B cell (primary cell): ENCODE data around the gene LCT. TPM values are rescaled to one million over a fixed set of nuclear protein-coding genes. Genes with fewer than 3 reads are reported as not detected.
A peak's percentile ranks its signal among the peaks of the same experiment; 100 is the strongest.

Source experiments
- ATAC-seq: fragments of 200-7000 bp; cut with Tn5 transposase; one replicate; pipeline ENCODE4 v1.10.0; 2021; ENCODE audit warnings: low read depth, mild to moderate bottlenecking, moderate number of reproducible peaks, moderate library complexity
- CTCF ChIA-PET: fragments of 350-600 bp; sonication (Branson Sonifier 250); formaldehyde crosslinking; loops from one replicate; lab custom pipeline; 2021; ENCODE audit warnings: antibody characterized with exemption, inconsistent platforms; lab: Charles Lee
- POLR2A ChIA-PET: fragments of 350-600 bp; sonication (Branson Sonifier 250); formaldehyde crosslinking; loops from one replicate; lab custom pipeline; 2021; ENCODE audit warnings: antibody characterized with exemption; lab: Charles Lee
- DNase-seq: peaks from one replicate; pipeline ENCODE4 v3.0.0; 2013
- H2AFZ ChIP-seq: 2 replicates; pipeline ENCODE4 v1.6.1; 2012; ENCODE audit warnings: mild to moderate bottlenecking, low read depth, low read length; ENCODE audit not compliant: insufficient read depth, poor library complexity, severe bottlenecking
- H3K27ac ChIP-seq, 2 donors: 1 replicate in 1 of 2; 2 replicates in 1 of 2; pipeline ENCODE4 v1.5.1; 2012 to 2013; ENCODE audit warnings: low read length in 2 of 2, mild to moderate bottlenecking in 2 of 2, moderate library complexity in 1 of 2
- H3K27me3 ChIP-seq, 4 experiments: fragments of 200-600 bp in 1 of 4; sonication (generic) in 1 of 4; replicated peaks in 1 of 4; 1 replicate in 2 of 4; 2 replicates in 2 of 4; pipeline versions ENCODE4 v1.6.1 to v1.7.0; 2013 to 2016; ENCODE audit warnings: low read length in 3 of 4, mild to moderate bottlenecking in 2 of 4, mixed read lengths in 1 of 4, moderate library complexity in 1 of 4; ENCODE audit not compliant: insufficient read depth in 4 of 4, control insufficient read depth in 3 of 4; ENCODE audit errors: control extremely low read depth in 1 of 4
- H3K36me3 ChIP-seq, 2 experiments: replicated peaks in 1 of 2; 1 replicate in 1 of 2; 2 replicates in 1 of 2; pipeline versions ENCODE4 v1.6.1 to v1.7.1; 2013; ENCODE audit warnings: low read length in 1 of 2; ENCODE audit not compliant: insufficient read depth in 2 of 2, control insufficient read depth in 1 of 2; ENCODE audit errors: control extremely low read depth in 1 of 2, extremely low read depth in 1 of 2
- H3K4me1 ChIP-seq, 2 donors: fragments of 200-600 bp in 1 of 2; sonication (generic) in 1 of 2; 1 replicate in 1 of 2; 2 replicates in 1 of 2; pipeline versions ENCODE4 v1.5.1 to v1.6.1; 2013 to 2017; ENCODE audit warnings: low read length in 2 of 2; ENCODE audit not compliant: control insufficient read depth in 2 of 2, insufficient read depth in 2 of 2
- H3K4me2 ChIP-seq: replicated peaks from 2 replicates; pipeline ENCODE3; 2012; ENCODE audit warnings: mild to moderate bottlenecking, low read depth, low read length; ENCODE audit not compliant: poor library complexity, severe bottlenecking
- H3K4me3 ChIP-seq, 5 experiments: fragments of 200-600 bp in 1 of 5; sonication (generic) in 1 of 5; 1 replicate in 3 of 5; 2 replicates in 2 of 5; pipeline versions ENCODE4 v1.5.1 to v1.7.0; 2011 to 2016; ENCODE audit warnings: low read length in 4 of 5, mild to moderate bottlenecking in 4 of 5, low read depth in 2 of 5, control low read depth in 1 of 5, moderate library complexity in 1 of 5; ENCODE audit not compliant: insufficient read depth in 1 of 5; ENCODE audit errors: control extremely low read depth in 1 of 5, extremely low read depth in 1 of 5
- H3K79me2 ChIP-seq: fragments of 200-600 bp; sonication (generic); one replicate; pipeline ENCODE4 v1.6.0; 2016; ENCODE audit warnings: low read length; ENCODE audit not compliant: control insufficient read depth, insufficient read depth
- H3K9ac ChIP-seq: fragments of 200-600 bp; sonication (generic); 2 replicates; pipeline ENCODE4 v1.6.1; 2017; ENCODE audit warnings: mild to moderate bottlenecking, low read length, moderate library complexity
- H3K9me3 ChIP-seq, 3 donors: one replicate each; pipeline versions ENCODE4 v1.6.1 to v1.7.1; 2013; ENCODE audit warnings: low read length in 2 of 3; ENCODE audit not compliant: control insufficient read depth in 2 of 3, insufficient read depth in 1 of 3; ENCODE audit errors: control extremely low read depth in 1 of 3
- H4K20me1 ChIP-seq: 2 replicates; pipeline ENCODE4 v1.6.0; 2012; ENCODE audit warnings: mild to moderate bottlenecking, low read length; ENCODE audit not compliant: insufficient read depth, control insufficient read depth, poor library complexity, severe bottlenecking
- H3K27ac Mint-ChIP-seq: one replicate; pipeline ENCODE4 v1.8.0; 2021; ENCODE audit warnings: mixed read lengths
- H3K27me3 Mint-ChIP-seq: one replicate; pipeline ENCODE4 v1.8.0; 2021; ENCODE audit warnings: mixed read lengths
- H3K4me1 Mint-ChIP-seq: one replicate; pipeline ENCODE4 v1.8.0; 2021; ENCODE audit warnings: mixed read lengths
- H3K4me3 Mint-ChIP-seq: one replicate; pipeline ENCODE4 v1.8.0; 2021; ENCODE audit warnings: mixed read lengths
- H3K9me3 Mint-ChIP-seq: one replicate; pipeline ENCODE4 v1.8.0; 2022; ENCODE audit warnings: mixed read lengths; ENCODE audit not compliant: insufficient read depth
- EZH2 ChIP-seq: IDR thresholded peaks from 2 replicates; pipeline ENCODE4 v1.6.1; 2012; ENCODE audit warnings: borderline replicate concordance, low read depth, mild to moderate bottlenecking, moderate library complexity, low read length; ENCODE audit not compliant: insufficient read depth, poor library complexity, severe bottlenecking
- WGBS: methylation state at CpG from one replicate; pipeline ENCODE4 v1.1.5; 2013; ENCODE audit warnings: missing lambda C conversion rate; ENCODE audit not compliant: insufficient coverage; 5-methylcytosine and 5-hydroxymethylcytosine counted together
- intact Hi-C: fragments of 100-400 bp; cut with micrococcal nuclease; formaldehyde crosslinking; loops from one replicate; pipeline ENCODE4 v1.10.0; 2022
- polyA plus RNA-seq: library from polyadenylated mRNA; depleted of rRNA; stranded (reverse); fragments of >200 nt; gene quantifications from 2 replicates; pipeline ENCODE4 v1.2.3, GENCODE V29; 2012
- total RNA-seq, 2 donors: library from RNA; stranded (reverse); fragments of 120-200 nt in 1 of 2; gene quantifications; 1 replicate in 1 of 2; 2 replicates in 1 of 2; pipeline versions ENCODE4 v1.2.3 to v1.2.4, GENCODE V29; 2013 to 2022
- TF ChIP-seq, protein P1 (sequence below): fragments of 200-600 bp; IDR thresholded peaks from one replicate; pipeline ENCODE4 v1.8.0; 2022; ENCODE audit warnings: antibody characterized with exemption, mild to moderate bottlenecking

LCT gene
- total and polyA plus RNA-seq, 2 donors (not counting 1 experiment from before 2014, with no cell fraction given), result 0.03 to 0.07 TPM

DNA sequence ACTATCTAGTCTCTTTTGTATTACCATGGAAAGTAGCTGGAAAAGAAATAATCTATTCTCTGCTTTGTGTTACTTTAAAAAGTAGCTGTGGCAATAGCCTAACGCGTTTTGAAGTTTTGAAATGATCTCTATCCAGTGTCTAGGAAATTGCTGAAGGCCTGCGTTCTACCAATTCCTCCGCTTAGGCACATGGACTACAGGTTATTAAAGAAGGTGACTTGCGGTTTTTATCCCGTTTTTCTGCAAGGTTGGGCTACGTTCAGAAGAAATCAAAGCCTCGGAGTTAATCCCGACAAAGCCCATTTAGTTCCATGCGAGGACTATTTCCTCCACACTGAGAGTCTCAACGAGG is 96.0 kb downstream of the LCT start:
- Histone ChIP-seq H3K27me3 (no peaks in the 10 kb centered on the region), H3K79me2 (peaks cover 29% of the 10 kb centered on the region), H4K20me1 (no peaks in the 10 kb centered on the region), H2AFZ (peak overlapping the region; percentile 83), H3K27ac (peak overlapping the region in 1 of 2 donors; percentile 95), H3K36me3 (peaks cover 0 to 1% of the 10 kb centered on the region in 2 experiments), H3K4me1 (peaks cover 9 to 17% of the 10 kb centered on the region in 2 donors), H3K4me2 (peak overlapping the region; percentile 22), H3K4me3 (no peak overlapping the region), H3K9me3 (no peaks in the 10 kb centered on the region), H3K9ac (no peak overlapping the region)
- H3K27ac Mint-ChIP-seq, result no peak overlapping the region
- H3K4me1 Mint-ChIP-seq, result peaks cover 31% of the 10 kb centered on the region
- TF ChIP-seq EZH2, result no peak
- TF ChIP-seq, protein P1, sequence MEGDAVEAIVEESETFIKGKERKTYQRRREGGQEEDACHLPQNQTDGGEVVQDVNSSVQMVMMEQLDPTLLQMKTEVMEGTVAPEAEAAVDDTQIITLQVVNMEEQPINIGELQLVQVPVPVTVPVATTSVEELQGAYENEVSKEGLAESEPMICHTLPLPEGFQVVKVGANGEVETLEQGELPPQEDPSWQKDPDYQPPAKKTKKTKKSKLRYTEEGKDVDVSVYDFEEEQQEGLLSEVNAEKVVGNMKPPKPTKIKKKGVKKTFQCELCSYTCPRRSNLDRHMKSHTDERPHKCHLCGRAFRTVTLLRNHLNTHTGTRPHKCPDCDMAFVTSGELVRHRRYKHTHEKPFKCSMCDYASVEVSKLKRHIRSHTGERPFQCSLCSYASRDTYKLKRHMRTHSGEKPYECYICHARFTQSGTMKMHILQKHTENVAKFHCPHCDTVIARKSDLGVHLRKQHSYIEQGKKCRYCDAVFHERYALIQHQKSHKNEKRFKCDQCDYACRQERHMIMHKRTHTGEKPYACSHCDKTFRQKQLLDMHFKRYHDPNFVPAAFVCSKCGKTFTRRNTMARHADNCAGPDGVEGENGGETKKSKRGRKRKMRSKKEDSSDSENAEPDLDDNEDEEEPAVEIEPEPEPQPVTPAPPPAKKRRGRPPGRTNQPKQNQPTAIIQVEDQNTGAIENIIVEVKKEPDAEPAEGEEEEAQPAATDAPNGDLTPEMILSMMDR, result no peak
- H3K27me3 Mint-ChIP-seq, result no peaks in the 10 kb centered on the region
- ChIA-PET CTCF (no interaction called here), POLR2A (interaction anchor here (0.7 to 1.0 kb wide), 2 partner anchors 693 to 1536 kb away, joined by 4 to 7 read pairs; no protein-coding TSS in a partner anchor)
- WGBS, result 92% methylated on average over 11 of the region's 11 CpGs
- no peak overlapping the region for H3K4me3 Mint-ChIP-seq
- H3K9me3 Mint-ChIP-seq, result no peaks in the 10 kb centered on the region
- intact Hi-C loops, result loop anchor here (1.0 to 2.0 kb wide), 4 partner anchors 135 to 823 kb away; partner anchors contain the start of genes CCNT2, MCM6 and RAB3GAP1
- no peak for ATAC-seq
- no peak for DNase-seq

DNA sequence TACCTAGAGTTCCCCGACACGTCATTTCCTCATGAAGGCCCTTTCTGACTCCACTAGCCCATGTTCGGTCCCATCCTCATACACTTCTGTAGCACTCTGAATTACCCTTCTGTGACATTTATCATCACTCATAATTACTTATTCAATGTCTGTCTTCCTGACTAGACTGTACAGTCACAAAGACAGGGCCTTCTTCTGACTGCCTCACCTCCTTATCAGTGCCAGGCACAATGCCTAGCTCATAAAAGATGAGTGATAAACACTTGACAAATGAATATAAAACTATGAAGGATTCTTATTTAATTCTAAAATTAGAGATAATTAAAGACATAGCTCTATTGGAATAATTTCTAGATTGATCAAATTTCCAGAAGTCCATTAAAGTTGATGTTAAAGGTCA is 96.8 kb downstream of the LCT start:
- TF ChIP-seq EZH2, result no peak
- TF ChIP-seq, protein P1, result no peak
- Mint-ChIP-seq H3K27me3 (no peaks in the 10 kb centered on the region), H3K27ac (no peak overlapping the region), H3K9me3 (no peaks in the 10 kb centered on the region), H3K4me1 (peaks cover 28% of the 10 kb centered on the region), H3K4me3 (no peak overlapping the region)
- no peak overlapping the region for H3K4me3 ChIP-seq
- H4K20me1 ChIP-seq, result no peaks in the 10 kb centered on the region
- H3K9ac ChIP-seq, result no peak overlapping the region
- no peaks in the 10 kb centered on the region for H3K9me3 ChIP-seq
- peaks cover 9 to 17% of the 10 kb centered on the region in 2 donors for H3K4me1 ChIP-seq
- intact Hi-C loops, result loop anchor here (2.0 kb wide), 1 partner anchor 643 kb away; no protein-coding TSS in a partner anchor
- DNase-seq, result no peak
- ChIA-PET POLR2A (interaction anchor here (1.0 kb wide), 1 partner anchor 692 kb away, joined by 7 read pairs; no protein-coding TSS in a partner anchor), CTCF (interaction anchor here (1.0 kb wide), 1 partner anchor 13 kb away, joined by 3 read pairs; no protein-coding TSS in a partner anchor)
- no peak for ATAC-seq
- no peak overlapping the region for H2AFZ ChIP-seq
- no peaks in the 10 kb centered on the region for H3K36me3 ChIP-seq
- H3K27me3 ChIP-seq, result no peaks in the 10 kb centered on the region
- H3K27ac ChIP-seq, result no peak overlapping the region
- 91% methylated on average over 3 of the region's 3 CpGs for WGBS
- peaks cover 21% of the 10 kb centered on the region for H3K79me2 ChIP-seq
- no peak overlapping the region for H3K4me2 ChIP-seq
